Uterus (tissue), 4 donors: Measurements from ENCODE around the gene TLR1. TPM values are rescaled to one million over a fixed set of nuclear protein-coding genes. Genes with fewer than 3 reads are reported as not detected.

Source experiments
- DNase-seq, 2 donors: peaks; one replicate each; pipeline ENCODE4 v3.0.0-alpha.2; 2019 to 2020
- H3K27ac ChIP-seq, 2 donors: fragments of 200-600 bp; sonication (generic); 1 replicate in 1 of 2; 2 replicates in 1 of 2; pipeline ENCODE4 v1.5.1; 2016 to 2018
- H3K27me3 ChIP-seq, 2 donors: fragments of 200-600 bp; sonication (generic); one replicate each; pipeline ENCODE4 v1.5.1; 2018 to 2019; ENCODE audit warnings: control low read depth in 1 of 2
- H3K36me3 ChIP-seq, 2 donors: fragments of 200-600 bp; sonication (generic); one replicate each; pipeline ENCODE4 v1.5.1; 2019; ENCODE audit warnings: control low read depth in 1 of 2
- H3K4me1 ChIP-seq, 2 donors: fragments of 200-600 bp; sonication (generic); one replicate each; pipeline ENCODE4 v1.5.1; 2018 to 2019; ENCODE audit warnings: control low read depth in 1 of 2
- H3K4me3 ChIP-seq, 2 donors: fragments of 200-600 bp; sonication (generic); 1 replicate in 1 of 2; 2 replicates in 1 of 2; pipeline ENCODE4 v1.5.1; 2018 to 2019; ENCODE audit warnings: mild to moderate bottlenecking in 1 of 2
- H3K9me3 ChIP-seq, 2 donors: fragments of 200-600 bp; sonication (generic); one replicate each; pipeline ENCODE4 v1.5.1; 2019; ENCODE audit warnings: control low read depth in 1 of 2
- POLR2A ChIP-seq, 2 donors: fragments of 450-650 bp; IDR thresholded peaks; one replicate each; pipeline ENCODE4 v1.6.1; 2016; ENCODE audit warnings: antibody characterized with exemption in 2 of 2, mild to moderate bottlenecking in 1 of 2, moderate library complexity in 1 of 2
- intact Hi-C: fragments of 100-400 bp; cut with DNase I; formaldehyde crosslinking; loops from one replicate; pipeline ENCODE4 v1.15.1; 2023; ENCODE audit warnings: low total_unique reads
- total RNA-seq, 4 donors: library from RNA; depleted of rRNA in 3 of 4; stranded (reverse); fragments of >200 nt in 3 of 4; gene quantifications; one replicate each; pipeline versions ENCODE4 v1.1.0 to v1.2.4, GENCODE V29; 2014 to 2023
- TF ChIP-seq, protein P1 (sequence below), 4 experiments: fragments of 200-600 bp in 2 of 4; fragments of 450-650 bp in 2 of 4; sonication (generic) in 2 of 4; IDR thresholded peaks; one replicate each; pipeline ENCODE4 v1.5.1; 2016 to 2019; ENCODE audit warnings: antibody characterized with exemption in 4 of 4, mild to moderate bottlenecking in 2 of 4, moderate library complexity in 1 of 4
- donor health status: DM: yes; HTN: yes; CAD: no.

The TLR1 gene
- total RNA-seq, 4 donors from 2014 or later: 6.1 to 32.3 (median 20.4) TPM

DNA sequence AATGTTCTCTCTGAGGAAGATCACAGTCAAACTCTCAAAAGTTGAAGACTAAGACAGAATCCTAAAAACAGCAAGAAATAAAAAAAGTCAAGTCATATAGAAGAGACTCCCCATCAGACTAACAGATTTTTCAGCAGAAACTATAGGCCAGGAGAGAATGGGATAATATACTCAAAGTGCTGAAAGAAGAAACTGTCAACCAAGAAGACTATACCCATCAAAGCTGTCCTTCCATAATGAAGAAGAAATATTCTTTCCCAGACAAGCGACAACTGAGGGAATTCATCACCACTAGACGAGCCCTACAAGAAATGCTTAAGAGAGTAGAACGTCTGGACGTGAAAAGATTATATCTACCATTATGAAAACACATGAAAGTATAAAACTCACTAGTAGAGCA lies 30.0 kb upstream of the TLR1 start:
- TF ChIP-seq, protein P1, sequence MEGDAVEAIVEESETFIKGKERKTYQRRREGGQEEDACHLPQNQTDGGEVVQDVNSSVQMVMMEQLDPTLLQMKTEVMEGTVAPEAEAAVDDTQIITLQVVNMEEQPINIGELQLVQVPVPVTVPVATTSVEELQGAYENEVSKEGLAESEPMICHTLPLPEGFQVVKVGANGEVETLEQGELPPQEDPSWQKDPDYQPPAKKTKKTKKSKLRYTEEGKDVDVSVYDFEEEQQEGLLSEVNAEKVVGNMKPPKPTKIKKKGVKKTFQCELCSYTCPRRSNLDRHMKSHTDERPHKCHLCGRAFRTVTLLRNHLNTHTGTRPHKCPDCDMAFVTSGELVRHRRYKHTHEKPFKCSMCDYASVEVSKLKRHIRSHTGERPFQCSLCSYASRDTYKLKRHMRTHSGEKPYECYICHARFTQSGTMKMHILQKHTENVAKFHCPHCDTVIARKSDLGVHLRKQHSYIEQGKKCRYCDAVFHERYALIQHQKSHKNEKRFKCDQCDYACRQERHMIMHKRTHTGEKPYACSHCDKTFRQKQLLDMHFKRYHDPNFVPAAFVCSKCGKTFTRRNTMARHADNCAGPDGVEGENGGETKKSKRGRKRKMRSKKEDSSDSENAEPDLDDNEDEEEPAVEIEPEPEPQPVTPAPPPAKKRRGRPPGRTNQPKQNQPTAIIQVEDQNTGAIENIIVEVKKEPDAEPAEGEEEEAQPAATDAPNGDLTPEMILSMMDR (IDR thresholded peaks at IDR 0.05): no peak
- TF ChIP-seq POLR2A (IDR thresholded peaks at IDR 0.05): no peak
- Histone ChIP-seq H3K4me1 (no peaks in the 10 kb centered on the region), H3K27ac (no peak overlapping the region), H3K36me3 (no peaks in the 10 kb centered on the region), H3K9me3 (peaks cover 0 to 9% of the 10 kb centered on the region in 2 donors), H3K27me3 (no peaks in the 10 kb centered on the region), H3K4me3 (no peak overlapping the region)
- intact Hi-C loops: no loop called here
- DNase-seq: no peak

DNA sequence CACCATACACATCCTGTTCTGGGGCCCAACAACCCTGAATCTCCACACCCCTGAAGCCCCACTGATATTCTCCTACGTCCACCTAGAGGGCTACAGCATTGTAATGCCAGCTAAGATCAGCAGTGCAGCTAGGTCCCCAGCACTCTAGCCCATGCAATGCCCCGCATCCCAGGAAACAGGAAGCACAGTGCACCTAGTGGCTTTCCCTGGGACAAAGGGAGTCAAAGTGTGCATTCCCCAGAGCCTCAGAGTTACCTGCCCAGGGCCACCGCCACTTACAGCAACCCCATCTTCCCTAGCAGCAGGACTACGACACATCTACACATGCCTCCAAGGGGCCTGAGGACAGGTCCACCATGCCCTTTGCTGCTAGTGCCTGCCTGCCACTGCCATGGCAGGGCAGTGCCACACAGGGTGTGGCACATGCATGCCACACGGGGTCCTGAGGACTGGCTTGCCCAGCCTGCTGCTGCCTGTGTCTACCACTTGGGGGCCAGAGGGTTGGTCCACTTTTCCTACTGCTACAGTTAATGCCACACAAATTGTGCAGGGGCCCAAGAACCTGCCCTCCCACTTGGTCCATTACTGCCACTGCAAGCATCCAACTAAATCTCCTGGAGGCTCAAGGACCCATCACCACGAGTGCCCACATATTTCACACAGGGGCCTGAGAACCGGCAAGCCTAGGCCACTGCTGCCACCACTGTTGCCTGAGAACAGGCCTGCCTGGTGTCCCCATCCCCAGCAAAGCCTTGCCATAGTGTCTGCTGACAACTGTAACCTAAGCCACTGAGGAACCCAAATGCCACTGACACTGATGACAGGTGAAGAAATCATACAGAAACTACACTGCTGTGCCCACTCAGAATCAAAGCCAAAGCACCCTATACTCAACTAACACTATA lies 28.3 kb upstream of the TLR1 start:
- H3K27ac ChIP-seq: no peak overlapping the region
- intact Hi-C loops: no loop called here
- no peaks in the 10 kb centered on the region for H3K36me3 ChIP-seq
- H3K4me1 ChIP-seq: no peaks in the 10 kb centered on the region
- no peak for DNase-seq
- H3K27me3 ChIP-seq: no peaks in the 10 kb centered on the region
- TF ChIP-seq POLR2A (IDR thresholded peaks at IDR 0.05): no peak
- TF ChIP-seq, protein P1 (IDR thresholded peaks at IDR 0.05): no peak
- H3K9me3 ChIP-seq: peaks cover 0 to 9% of the 10 kb centered on the region in 2 donors
- no peak overlapping the region for H3K4me3 ChIP-seq

DNA sequence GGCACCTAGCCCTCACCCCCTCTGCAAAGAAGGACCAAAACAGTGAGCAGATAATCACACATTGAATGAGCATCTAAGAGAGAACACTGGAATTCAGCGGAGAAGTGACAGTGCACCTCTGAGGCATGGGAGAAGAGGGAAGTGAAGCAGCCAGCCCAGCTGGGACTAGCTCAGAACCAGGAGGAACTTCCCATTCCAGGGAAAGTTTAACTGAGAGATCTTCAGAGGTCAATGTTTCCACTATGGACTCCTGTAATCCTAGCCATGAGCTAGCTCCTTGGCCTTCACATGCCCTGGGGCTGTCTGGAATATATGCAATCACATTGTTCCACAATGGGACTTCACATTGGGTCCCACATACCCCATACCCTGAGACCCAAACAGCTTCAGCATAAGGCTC lies 27.6 kb upstream of the TLR1 start:
- no peaks in the 10 kb centered on the region for H3K4me1 ChIP-seq
- intact Hi-C loops: no loop called here
- no peaks in the 10 kb centered on the region for H3K27me3 ChIP-seq
- TF ChIP-seq, protein P1 (IDR thresholded peaks at IDR 0.05): no peak
- no peak for TF ChIP-seq POLR2A (IDR thresholded peaks at IDR 0.05)
- no peak overlapping the region for H3K4me3 ChIP-seq
- no peak overlapping the region for H3K27ac ChIP-seq
- no peaks in the 10 kb centered on the region for H3K36me3 ChIP-seq
- peaks cover 0 to 9% of the 10 kb centered on the region in 2 donors for H3K9me3 ChIP-seq
- DNase-seq: no peak

DNA sequence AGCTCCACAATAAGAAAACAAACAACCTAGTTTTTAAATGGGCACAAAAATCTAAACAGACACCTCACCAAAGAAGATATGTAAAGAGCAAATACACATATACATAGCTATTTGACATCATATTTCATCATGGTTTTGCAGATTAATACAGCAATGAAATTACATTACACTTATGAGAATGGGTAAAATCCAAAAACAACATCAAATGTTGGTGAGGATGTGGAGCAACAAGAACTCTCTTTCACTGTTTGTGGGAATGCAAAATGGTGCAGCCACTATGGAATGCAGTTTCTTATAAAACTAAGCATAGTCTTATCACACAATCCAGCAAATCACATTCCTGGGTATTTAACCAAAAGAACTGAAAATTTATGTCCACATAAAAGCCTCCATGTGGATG lies 27.1 kb upstream of the TLR1 start:
- H3K27ac ChIP-seq: no peak overlapping the region
- intact Hi-C loops: no loop called here
- TF ChIP-seq, protein P1 (IDR thresholded peaks at IDR 0.05): no peak
- no peak for TF ChIP-seq POLR2A (IDR thresholded peaks at IDR 0.05)
- no peaks in the 10 kb centered on the region for H3K36me3 ChIP-seq
- no peak overlapping the region for H3K4me3 ChIP-seq
- no peaks in the 10 kb centered on the region for H3K4me1 ChIP-seq
- peaks cover 0 to 9% of the 10 kb centered on the region in 2 donors for H3K9me3 ChIP-seq
- no peaks in the 10 kb centered on the region for H3K27me3 ChIP-seq
- no peak for DNase-seq

DNA sequence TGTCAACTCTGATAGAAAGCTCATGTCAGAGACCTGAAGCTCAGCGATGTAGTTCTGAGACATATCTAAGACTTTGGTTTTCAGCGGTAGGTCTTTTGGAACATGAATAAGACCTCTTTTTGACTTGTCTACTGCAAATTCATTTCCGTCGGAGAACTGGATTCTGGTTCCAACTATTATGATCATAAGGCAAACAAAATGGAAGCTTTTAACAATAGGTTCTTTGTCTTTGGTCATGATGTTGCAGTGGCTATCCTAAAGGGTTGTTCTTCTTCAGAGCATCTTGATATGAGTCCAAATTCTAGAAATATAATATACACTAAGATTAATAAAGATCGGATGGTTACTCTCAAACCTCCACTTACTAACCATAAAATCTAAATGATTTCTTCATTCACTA lies 24.6 kb upstream of the TLR1 start:
- Histone ChIP-seq H3K27me3 (no peaks in the 10 kb centered on the region), H3K4me3 (no peak overlapping the region), H3K27ac (no peak overlapping the region), H3K9me3 (peaks cover 0 to under 1% of the 10 kb centered on the region in 2 donors), H3K36me3 (no peaks in the 10 kb centered on the region), H3K4me1 (no peaks in the 10 kb centered on the region)
- no peak for DNase-seq
- TF ChIP-seq, protein P1 (IDR thresholded peaks at IDR 0.05): no peak
- no peak for TF ChIP-seq POLR2A (IDR thresholded peaks at IDR 0.05)
- intact Hi-C loops: no loop called here
